Kidney epithelial cell (primary cell): ENCODE data around the gene DDAH1. TPM values are rescaled to one million over a fixed set of nuclear protein-coding genes. Genes with fewer than 3 reads are reported as not detected.

Experiments used
- DNase-seq: peaks from one replicate; pipeline ENCODE4 v3.0.0-alpha.2; 2010; ENCODE audit warnings: low read depth
- H3K27me3 ChIP-seq: 2 replicates; pipeline ENCODE4 v1.6.0; 2011; ENCODE audit warnings: low read length; ENCODE audit not compliant: control insufficient read depth, insufficient read depth
- H3K36me3 ChIP-seq: 2 replicates; pipeline ENCODE4 v1.5.1; 2011; ENCODE audit warnings: low read length; ENCODE audit not compliant: control insufficient read depth, insufficient read depth
- H3K4me3 ChIP-seq: 2 replicates; pipeline ENCODE4 v1.5.1; 2011; ENCODE audit warnings: low read depth, mild to moderate bottlenecking, control low read depth, low read length
- CTCF ChIP-seq: IDR thresholded peaks from 2 replicates; pipeline ENCODE4 v1.5.1; 2011; ENCODE audit warnings: mild to moderate bottlenecking, moderate library complexity, low read length, control low read depth, inconsistent platforms; ENCODE audit not compliant: insufficient read depth, poor library complexity, severe bottlenecking
- total RNA-seq: library from RNA; depleted of rRNA; stranded (reverse); fragments of >200 nt; gene quantifications from 2 replicates; pipeline ENCODE4 v1.2.3, GENCODE V29; 2015

Gene DDAH1
- total RNA-seq, 1 donor from 2014 or later, result 33.4 TPM

GRCh38 chr1:85462931-85463649, 1.9 kb downstream of the DDAH1 start:
- no peak for TF ChIP-seq CTCF
- Histone ChIP-seq H3K4me3 (peak overlapping the region; percentile 78), H3K36me3 (no peaks in the 10 kb centered on the region), H3K27me3 (no peaks in the 10 kb centered on the region)
- no peak for DNase-seq

GRCh38 chr1:85461216-85461918, 3.6 kb downstream of the DDAH1 start:
- DNase-seq, result no peak
- Histone ChIP-seq H3K4me3 (no peak overlapping the region), H3K36me3 (no peaks in the 10 kb centered on the region), H3K27me3 (no peaks in the 10 kb centered on the region)
- TF ChIP-seq CTCF, result no peak

GRCh38 chr1:85460555-85461088, 4.3 kb downstream of the DDAH1 start:
- TF ChIP-seq CTCF, result no peak
- H3K36me3 ChIP-seq, result no peaks in the 10 kb centered on the region
- no peak overlapping the region for H3K4me3 ChIP-seq
- H3K27me3 ChIP-seq, result no peaks in the 10 kb centered on the region
- DNase-seq, result no peak

- H3K27me3 ChIP-seq, result no peaks in the 10 kb centered on the region
- DNase-seq, result no peak
- TF ChIP-seq CTCF, result no peak
Observed at GRCh38 chr1:85459290-85459689, 5.7 kb downstream of the DDAH1 start.

GRCh38 chr1:85454214-85454613, 10.7 kb downstream of the DDAH1 start:
- TF ChIP-seq CTCF, result no peak
- no peaks in the 10 kb centered on the region for H3K27me3 ChIP-seq
- no peaks in the 10 kb centered on the region for H3K36me3 ChIP-seq
- no peak overlapping the region for H3K4me3 ChIP-seq
- no peak for DNase-seq

More at GRCh38 chr1:85459290-85459689, 5.7 kb downstream of the DDAH1 start:
- no peaks in the 10 kb centered on the region for H3K36me3 ChIP-seq
- no peak overlapping the region for H3K4me3 ChIP-seq
